Activated CD4-positive, alpha-beta T cell treated with anti-CD3 and anti-CD28 coated beads for 24 hours (primary cell): ENCODE data around the gene KYNU.
"Not testable (repeated sequence)": the region's sequence is repeated elsewhere in the genome, so short reads cannot be mapped to it uniquely, and the experiment has no call there.

Experiments used
- DNase-seq, 2 donors: peaks; one replicate each; pipeline ENCODE4 v3.0.0-alpha.2; 2020; ENCODE audit warnings: low read depth in 2 of 2

KYNU gene

DNA sequence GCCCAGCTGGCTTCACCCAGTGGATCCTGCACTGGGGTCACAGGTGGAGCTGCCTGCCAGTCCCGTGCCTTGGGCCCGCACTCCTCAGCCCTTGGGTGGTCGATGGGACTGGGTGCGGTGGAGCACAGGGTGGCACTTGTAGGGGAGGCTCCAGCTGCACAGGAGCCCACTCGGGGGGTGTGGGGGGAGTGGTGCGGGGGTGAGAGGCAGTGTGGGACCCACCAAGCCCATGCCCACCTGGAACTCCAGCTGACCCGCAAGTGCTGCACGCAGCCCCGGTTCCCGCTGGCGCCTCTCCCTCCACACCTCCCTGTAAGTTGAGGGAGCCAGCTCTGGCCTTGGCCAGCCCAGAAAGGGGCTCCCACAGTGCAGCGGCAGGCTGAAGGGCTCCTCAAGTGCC is 212.1 kb downstream of the KYNU start:
- not testable (repeated sequence) for DNase-seq
